ENCODE data around the gene PCDH18. TPM values are rescaled to one million over a fixed set of nuclear protein-coding genes. Genes with fewer than 3 reads are reported as not detected.

PCDH18 gene
- total and polyA plus RNA-seq, 2 experiments from 2014 or later, result 19.5 to 68.1 TPM

- TF ChIP-seq REST (IDR thresholded peaks at IDR 0.05; ENCODE audit: unreplicated experiment) (no peak), POLR2AphosphoS5 (IDR thresholded peaks at IDR 0.05; ENCODE audit: low read depth) (0 out of 2 replicates have a peak, but pooled peaks have one; percentile 20), ETS1 (IDR thresholded peaks at IDR 0.05) (no peak), JUNB (IDR thresholded peaks at IDR 0.05; ENCODE audit: unreplicated experiment) (no peak)
These were observed 10.9 kb upstream of the PCDH18 start (continued) for GRCh38 chr4:137543198-137543597.

- ATAC-seq, result peak; percentile 25
- no peak overlapping the region for H3K4me3 ChIP-seq
- no peaks in the 10 kb centered on the region; the same call in 2 of the 3 replicates for H3K9me3 Mint-ChIP-seq
- H3K27me3 ChIP-seq (ENCODE audit: insufficient read depth), result no peaks in the 10 kb centered on the region
- H3K4me2 ChIP-seq, result peak overlapping the region; percentile 15
- no peaks in the 10 kb centered on the region for H3K36me3 Mint-ChIP-seq (ENCODE audit: low read depth)
- H3K27me3 Mint-ChIP-seq (ENCODE audit: insufficient read depth, low read depth, poor library complexity), result peaks cover 8% of the 10 kb centered on the region
- H3K4me3 Mint-ChIP-seq, result no peak overlapping the region
- H3F3A ChIP-seq (replicated peaks; ENCODE audit: low read depth), result no peaks in the 10 kb centered on the region
- H3K36me3 ChIP-seq (ENCODE audit: insufficient read depth), result no peaks in the 10 kb centered on the region
- H3K4me1 ChIP-seq (ENCODE audit: insufficient read depth), result peaks cover 60% of the 10 kb centered on the region
- no peak for DNase-seq (ENCODE audit: low spot score)
- H3K27ac Mint-ChIP-seq, result no peak overlapping the region
- H4K20me1 ChIP-seq (replicated peaks; ENCODE audit: insufficient read depth), result no peaks in the 10 kb centered on the region
- peaks cover 54% of the 10 kb centered on the region for H3K4me1 Mint-ChIP-seq
- H3K9me2 ChIP-seq (ENCODE audit: insufficient read depth), result no peaks in the 10 kb centered on the region
- peak overlapping the region; percentile 73 for H3K27ac ChIP-seq (ENCODE audit: low read depth)
- no peaks in the 10 kb centered on the region for H3K79me2 ChIP-seq (replicated peaks; ENCODE audit: insufficient read depth)
- no peak overlapping the region for H2AFZ ChIP-seq
- no peak for TF ChIP-seq STAT1 (IDR thresholded peaks at IDR 0.05; ENCODE audit: unreplicated experiment)
- TF ChIP-seq EZH2 (IDR thresholded peaks at IDR 0.05; ENCODE audit: low read depth, unreplicated experiment), result no peak
- TF ChIP-seq CREB1 (CRISPR knock-in tag; IDR thresholded peaks at IDR 0.05; ENCODE audit: low read depth), result no peak
- TF ChIP-seq ZNF462 (CRISPR knock-in tag; IDR thresholded peaks at IDR 0.05), result no peak
- TF ChIP-seq POLR2AphosphoS5 (IDR thresholded peaks at IDR 0.05; ENCODE audit: low read depth), result no peak
- TF ChIP-seq NANOG (IDR thresholded peaks at IDR 0.05; ENCODE audit: borderline replicate concordance), result no peak
- TF ChIP-seq ETS1 (IDR thresholded peaks at IDR 0.05), result no peak
- TF ChIP-seq CTCF (conservative IDR thresholded peaks at IDR 0.05; ENCODE audit: low read depth in 2 of 2), result no peak
These were observed 9.8 kb upstream of the PCDH18 start for GRCh38 chr4:137541876-137542646.
